Activated CD4-positive, alpha-beta memory T cell treated with anti-CD3 and anti-CD28 coated beads, Interleukin-2, amount 10 ng/mL, durations not matched to agents 7 days and 5 days (primary cell): ENCODE measurements around the gene CCNF. TPM values are rescaled to one million over a fixed set of nuclear protein-coding genes. Genes with fewer than 3 reads are reported as not detected.

Experiments
- CTCF ChIA-PET: fragments of 350-600 bp; sonication (Branson Sonifier 250); formaldehyde crosslinking; loops from one replicate; lab custom pipeline; 2021; ENCODE audit warnings: antibody characterized with exemption, inconsistent platforms; lab: Charles Lee
- POLR2A ChIA-PET: fragments of 350-600 bp; sonication (Branson Sonifier 250); formaldehyde crosslinking; loops from one replicate; lab custom pipeline; 2021; ENCODE audit warnings: antibody characterized with exemption; lab: Charles Lee
- DNase-seq: peaks from one replicate; pipeline ENCODE4 v3.0.0-alpha.2; 2020
- H3K27ac Mint-ChIP-seq: one replicate; pipeline ENCODE4 v1.8.0; 2021; ENCODE audit warnings: mild to moderate bottlenecking, mixed read lengths
- H3K27me3 Mint-ChIP-seq: one replicate; pipeline ENCODE4 v1.8.0; 2021; ENCODE audit warnings: mixed read lengths
- H3K36me3 Mint-ChIP-seq: one replicate; pipeline ENCODE4 v1.8.0; 2021; ENCODE audit warnings: low read depth, mixed read lengths
- H3K4me1 Mint-ChIP-seq: one replicate; pipeline ENCODE4 v1.8.0; 2021; ENCODE audit warnings: mixed read lengths
- H3K4me3 Mint-ChIP-seq: one replicate; pipeline ENCODE4 v1.8.0; 2021; ENCODE audit warnings: mild to moderate bottlenecking, mixed read lengths
- H3K9me3 Mint-ChIP-seq: one replicate; pipeline ENCODE4 v1.8.0; 2021; ENCODE audit warnings: mixed read lengths
- total RNA-seq, 2 experiments: library from RNA; stranded (reverse); gene quantifications; one replicate each; pipeline ENCODE4 v1.2.3, GENCODE V29; 2021

Gene CCNF
- total RNA-seq, 2 experiments from 2014 or later: 74.5 to 75.8 TPM

DNA sequence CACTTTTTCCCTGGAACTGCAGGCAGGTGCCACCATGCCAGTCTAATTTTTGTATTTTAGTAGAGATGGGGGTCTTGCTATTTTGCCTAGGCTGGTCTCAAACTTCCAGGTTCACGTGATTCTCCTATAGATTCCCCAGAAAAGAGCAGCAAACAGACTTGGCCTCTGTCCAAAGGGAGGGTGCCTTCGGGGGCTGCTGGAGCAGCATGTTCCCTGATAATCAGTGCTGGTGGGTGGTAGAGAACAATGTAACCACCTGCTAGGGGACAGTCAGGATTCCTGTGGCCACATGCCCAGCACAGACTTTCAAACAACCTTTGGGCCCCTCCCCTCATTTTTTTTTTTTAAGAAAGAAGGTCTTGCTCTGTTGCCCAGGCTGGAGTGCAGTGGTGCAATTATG is 14.2 kb upstream of the CCNF start:
- H3K4me3 Mint-ChIP-seq: no peak overlapping the region
- H3K27ac Mint-ChIP-seq: no peak overlapping the region
- peaks cover 16% of the 10 kb centered on the region for H3K27me3 Mint-ChIP-seq
- H3K9me3 Mint-ChIP-seq: no peaks in the 10 kb centered on the region
- no peak for DNase-seq
- ChIA-PET POLR2A (no interaction called here), CTCF (no interaction called here)
- H3K4me1 Mint-ChIP-seq: no peaks in the 10 kb centered on the region
- H3K36me3 Mint-ChIP-seq: no peaks in the 10 kb centered on the region

DNA sequence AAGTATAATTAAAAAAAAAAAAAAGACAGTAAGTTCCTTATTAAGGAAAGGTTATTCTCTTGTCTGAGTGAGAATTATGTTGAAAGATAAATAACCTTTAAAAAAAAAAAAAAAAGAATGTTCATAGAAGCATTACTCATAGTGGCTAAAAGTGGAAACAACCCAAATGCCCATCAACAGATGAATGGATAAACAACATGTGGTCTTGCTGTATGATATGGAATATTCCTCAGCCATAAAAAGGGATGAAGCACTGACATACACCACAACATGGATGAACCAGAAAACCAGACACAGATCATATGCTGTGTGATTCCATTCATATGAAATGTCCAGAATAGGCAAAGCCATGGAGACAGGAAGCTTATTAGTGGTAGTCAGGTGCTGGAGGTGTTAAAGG is 9.2 kb upstream of the CCNF start:
- H3K4me3 Mint-ChIP-seq: no peak overlapping the region
- CTCF ChIA-PET: no interaction called here
- peaks cover 8% of the 10 kb centered on the region for H3K4me1 Mint-ChIP-seq
- H3K27ac Mint-ChIP-seq: no peak overlapping the region
- POLR2A ChIA-PET: no interaction called here
- peaks cover 6% of the 10 kb centered on the region for H3K27me3 Mint-ChIP-seq
- no peak for DNase-seq
- no peaks in the 10 kb centered on the region for H3K9me3 Mint-ChIP-seq
- no peaks in the 10 kb centered on the region for H3K36me3 Mint-ChIP-seq

DNA sequence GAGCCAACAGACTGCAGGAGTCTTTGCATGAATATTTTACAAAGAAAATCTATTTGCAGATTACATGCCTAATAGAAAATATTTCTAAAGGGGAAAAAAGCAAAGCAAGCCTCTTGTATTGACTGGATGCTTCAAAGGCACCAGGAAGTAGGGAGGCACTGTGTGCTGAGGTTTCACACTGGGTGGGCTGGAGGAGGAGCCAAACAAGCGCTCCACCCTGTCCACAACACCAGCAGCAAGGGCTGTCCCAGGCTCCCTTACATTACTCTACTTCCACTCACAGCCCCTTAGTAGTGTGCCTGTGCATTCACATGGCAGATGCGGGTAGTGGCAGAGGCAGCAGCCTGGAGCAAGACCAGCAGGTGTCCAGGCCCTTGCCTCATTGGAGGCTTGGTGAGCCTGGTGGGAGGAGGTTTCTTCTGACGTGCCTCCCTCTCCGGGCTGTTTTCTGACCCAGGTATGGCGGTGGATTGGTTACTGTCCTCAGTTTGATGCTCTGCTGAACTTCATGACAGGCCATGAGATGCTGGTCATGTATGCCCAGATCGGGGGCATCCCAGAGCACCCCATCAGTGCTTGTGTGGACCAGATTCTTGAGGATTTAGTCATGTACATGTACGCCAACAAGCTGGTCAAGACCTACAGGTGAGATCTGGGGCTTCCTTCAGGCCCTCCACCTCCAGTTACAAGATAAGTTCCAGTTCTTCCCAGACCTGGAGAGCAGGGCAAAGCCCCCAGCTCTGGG is 7.0 kb upstream of the CCNF start:
- H3K4me3 Mint-ChIP-seq: no peak overlapping the region
- H3K36me3 Mint-ChIP-seq: no peaks in the 10 kb centered on the region
- no peaks in the 10 kb centered on the region for H3K9me3 Mint-ChIP-seq
- H3K4me1 Mint-ChIP-seq: peaks cover 8% of the 10 kb centered on the region
- CTCF ChIA-PET: interaction anchor here (0.8 to 1.8 kb wide), 3 partner anchors 9 to 134 kb away, joined by 3 to 4 read pairs (median 3); no protein-coding TSS in a partner anchor
- no peak overlapping the region for H3K27ac Mint-ChIP-seq
- POLR2A ChIA-PET: no interaction called here
- peak; percentile 31 for DNase-seq
- peaks cover 4% of the 10 kb centered on the region for H3K27me3 Mint-ChIP-seq

GRCh38 chr16:2424061-2425007 is 4.9 kb upstream of the CCNF start:
- H3K36me3 Mint-ChIP-seq: no peaks in the 10 kb centered on the region
- no peak overlapping the region for H3K4me3 Mint-ChIP-seq
- ChIA-PET POLR2A (no interaction called here), CTCF (interaction anchor here (1.6 to 1.8 kb wide), 2 partner anchors 11 to 136 kb away, joined by 3 to 4 read pairs; no protein-coding TSS in a partner anchor)
- no peaks in the 10 kb centered on the region for H3K9me3 Mint-ChIP-seq
- peaks cover 20% of the 10 kb centered on the region for H3K4me1 Mint-ChIP-seq
- H3K27ac Mint-ChIP-seq: no peak overlapping the region
- H3K27me3 Mint-ChIP-seq: peaks cover 4% of the 10 kb centered on the region
- DNase-seq: no peak

GRCh38 chr16:2425008-2425518 is 4.2 kb upstream of the CCNF start:
- Mint-ChIP-seq H3K9me3 (no peaks in the 10 kb centered on the region), H3K27ac (no peak overlapping the region)
- no peak for DNase-seq

GRCh38 chr16:2425825-2426430 is 3.3 kb upstream of the CCNF start:
- no peak for DNase-seq
- ChIA-PET CTCF (no interaction called here), POLR2A (interaction anchor here (2.8 kb wide), 1 partner anchor 86 kb away, joined by 7 read pairs; the partner anchor contains the start of gene ABCA3)
- no peaks in the 10 kb centered on the region for H3K9me3 Mint-ChIP-seq
- H3K27me3 Mint-ChIP-seq: no peaks in the 10 kb centered on the region
- H3K4me1 Mint-ChIP-seq: peaks cover 30% of the 10 kb centered on the region
- peaks cover 12% of the 10 kb centered on the region for H3K36me3 Mint-ChIP-seq
- no peak overlapping the region for H3K4me3 Mint-ChIP-seq
- no peak overlapping the region for H3K27ac Mint-ChIP-seq

More at GRCh38 chr16:2425008-2425518, 4.2 kb upstream of the CCNF start:
- ChIA-PET POLR2A (no interaction called here), CTCF (no interaction called here)
- Mint-ChIP-seq H3K4me3 (no peak overlapping the region), H3K36me3 (peaks cover 3% of the 10 kb centered on the region), H3K4me1 (peaks cover 21% of the 10 kb centered on the region), H3K27me3 (peaks cover 3% of the 10 kb centered on the region)

- Mint-ChIP-seq H3K4me1 (peaks cover 34% of the 10 kb centered on the region), H3K27ac (no peak overlapping the region), H3K9me3 (no peaks in the 10 kb centered on the region), H3K36me3 (peaks cover 17% of the 10 kb centered on the region), H3K4me3 (peak overlapping the region; percentile 4), H3K27me3 (no peaks in the 10 kb centered on the region)
- DNase-seq: no peak
- POLR2A ChIA-PET: interaction anchor here (2.8 kb wide), 1 partner anchor 87 kb away, joined by 7 read pairs; the partner anchor contains the start of gene ABCA3
- CTCF ChIA-PET: interaction anchor here (1.3 kb wide), 1 partner anchor 8 kb away, joined by 3 read pairs; no protein-coding TSS in a partner anchor
These were observed 2.3 kb upstream of the CCNF start for GRCh38 chr16:2426941-2427361.

DNA sequence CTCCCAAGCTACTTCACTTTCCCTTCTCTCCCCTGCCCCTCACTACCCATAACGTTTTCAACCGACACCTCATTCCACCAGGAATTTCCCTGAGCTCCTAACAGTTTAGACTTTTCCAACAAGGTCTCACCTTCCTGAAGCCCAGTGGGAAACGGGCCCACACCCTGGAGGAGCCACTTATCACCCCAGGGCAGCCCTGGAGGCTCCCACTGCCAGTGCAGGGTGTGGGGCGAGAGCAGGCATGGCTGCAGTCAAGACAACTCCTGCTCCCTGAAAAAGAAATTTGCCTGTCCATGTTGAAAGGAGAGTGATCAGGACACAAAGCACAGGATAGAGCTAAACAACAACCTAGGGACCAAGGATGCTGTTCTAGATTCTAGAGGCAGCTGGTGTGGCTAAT is 1.7 kb upstream of the CCNF start:
- DNase-seq: no peak
- ChIA-PET CTCF (interaction anchor here (1.3 kb wide), 1 partner anchor 9 kb away, joined by 3 read pairs; no protein-coding TSS in a partner anchor), POLR2A (interaction anchor here (1.1 to 2.8 kb wide), 3 partner anchors 15 to 87 kb away, joined by 3 to 7 read pairs (median 4); partner anchors contain the start of genes ABCA3 and ATP6V0C)
- H3K4me3 Mint-ChIP-seq: peak overlapping the region; percentile 83
- peaks cover 20% of the 10 kb centered on the region for H3K36me3 Mint-ChIP-seq
- peaks cover 30% of the 10 kb centered on the region for H3K4me1 Mint-ChIP-seq
- H3K27me3 Mint-ChIP-seq: no peaks in the 10 kb centered on the region
- no peaks in the 10 kb centered on the region for H3K9me3 Mint-ChIP-seq
- peak overlapping the region; percentile 45 for H3K27ac Mint-ChIP-seq

DNA sequence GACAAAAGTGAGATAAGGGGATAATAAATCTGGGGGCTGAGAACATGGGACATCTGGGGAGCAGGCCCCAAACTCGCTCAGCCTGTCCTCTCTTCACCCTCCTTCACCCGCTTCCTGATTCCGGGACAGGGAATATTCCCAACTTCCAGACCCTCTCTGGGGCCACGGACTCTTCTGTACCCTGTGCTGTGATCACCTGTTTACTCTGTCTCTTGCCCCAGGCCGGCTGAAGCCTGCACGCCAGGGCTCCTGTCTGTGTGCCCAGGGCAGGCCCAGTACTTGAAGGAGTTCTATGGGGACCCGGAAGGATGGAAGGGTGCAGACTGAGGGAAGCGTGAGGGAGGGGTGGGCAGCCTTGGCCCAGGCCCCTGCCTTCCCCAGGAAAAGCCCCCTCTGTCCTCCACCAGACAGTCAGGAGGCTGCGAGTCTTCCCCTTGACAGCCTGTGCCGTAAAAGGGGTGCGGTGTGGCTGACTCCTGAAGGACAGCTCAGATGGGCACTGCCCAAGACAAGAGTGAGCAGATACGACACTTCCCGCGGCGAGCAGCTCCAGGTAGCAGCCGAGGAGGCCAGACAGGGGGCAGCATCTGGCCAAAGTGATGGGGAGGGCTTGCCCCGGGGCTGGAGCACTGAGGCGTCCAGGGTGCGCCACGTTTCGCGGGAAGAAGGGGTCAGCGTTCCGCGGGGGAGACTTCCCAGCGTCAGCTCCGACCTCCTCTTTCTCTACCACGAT is 1.0 kb upstream of the CCNF start:
- no peaks in the 10 kb centered on the region for H3K27me3 Mint-ChIP-seq
- H3K4me3 Mint-ChIP-seq: peak overlapping the region; percentile 83
- H3K4me1 Mint-ChIP-seq: peaks cover 34% of the 10 kb centered on the region
- CTCF ChIA-PET: interaction anchor here (1.1 to 1.2 kb wide), 2 partner anchors 15 to 19 kb away, joined by 3 read pairs; no protein-coding TSS in a partner anchor
- peaks cover 27% of the 10 kb centered on the region for H3K36me3 Mint-ChIP-seq
- DNase-seq: peak; percentile 29
- H3K9me3 Mint-ChIP-seq: no peaks in the 10 kb centered on the region
- POLR2A ChIA-PET: interaction anchor here (0.8 to 2.8 kb wide), 7 partner anchors 16 to 160 kb away, joined by 3 to 9 read pairs (median 4); partner anchors contain the start of genes ABCA3, ATP6V0C, PDPK1 and RNPS1
- H3K27ac Mint-ChIP-seq: peak overlapping the region; percentile 73

- POLR2A ChIA-PET: interaction anchor here (0.8 to 1.9 kb wide), 6 partner anchors 17 to 160 kb away, joined by 3 to 9 read pairs (median 4); partner anchors contain the start of genes ATP6V0C, PDPK1, RNPS1 and TEDC2
- DNase-seq: no peak
- no peaks in the 10 kb centered on the region for H3K27me3 Mint-ChIP-seq
- H3K4me1 Mint-ChIP-seq: peaks cover 35% of the 10 kb centered on the region
- H3K9me3 Mint-ChIP-seq: no peaks in the 10 kb centered on the region
- H3K36me3 Mint-ChIP-seq: peaks cover 32% of the 10 kb centered on the region
- H3K4me3 Mint-ChIP-seq: peak overlapping the region; percentile 83
- CTCF ChIA-PET: interaction anchor here (1.1 to 1.2 kb wide), 2 partner anchors 16 to 18 kb away, joined by 3 read pairs; no protein-coding TSS in a partner anchor
- peak overlapping the region; percentile 73 for H3K27ac Mint-ChIP-seq
These were observed 538 bp upstream of the CCNF start for GRCh38 chr16:2428784-2429033.

- DNase-seq: peak; percentile 29
- H3K27ac Mint-ChIP-seq: peak overlapping the region; percentile 68
- ChIA-PET CTCF (interaction anchor here (0.6 to 2.7 kb wide), 6 partner anchors 9 to 160 kb away, joined by 3 to 13 read pairs (median 4); partner anchors contain the start of gene TBC1D24), POLR2A (interaction anchor here (0.6 to 2.1 kb wide), 20 partner anchors 9 to 323 kb away, joined by 3 to 11 read pairs (median 4); partner anchors contain the start of genes AMDHD2, ECI1, PDPK1 and RNPS1)
- peaks cover 39% of the 10 kb centered on the region for H3K36me3 Mint-ChIP-seq
- no peaks in the 10 kb centered on the region for H3K27me3 Mint-ChIP-seq
- peak overlapping the region; percentile 90 for H3K4me3 Mint-ChIP-seq
- H3K4me1 Mint-ChIP-seq: peaks cover 36% of the 10 kb centered on the region
- no peaks in the 10 kb centered on the region for H3K9me3 Mint-ChIP-seq
These were observed 770 bp downstream of the CCNF start for GRCh38 chr16:2429771-2430663.
